Uterus (tissue), 4 donors: Measurements from ENCODE around the gene HDAC4. TPM values are rescaled to one million over a fixed set of nuclear protein-coding genes. Genes with fewer than 3 reads are reported as not detected.

ENCODE experiments used
- DNase-seq, 2 donors: peaks; one replicate each; pipeline ENCODE4 v3.0.0-alpha.2; 2019 to 2020
- H3K27ac ChIP-seq, 2 donors: fragments of 200-600 bp; sonication (generic); 1 replicate in 1 of 2; 2 replicates in 1 of 2; pipeline ENCODE4 v1.5.1; 2016 to 2018
- H3K27me3 ChIP-seq, 2 donors: fragments of 200-600 bp; sonication (generic); one replicate each; pipeline ENCODE4 v1.5.1; 2018 to 2019; ENCODE audit warnings: control low read depth in 1 of 2
- H3K36me3 ChIP-seq, 2 donors: fragments of 200-600 bp; sonication (generic); one replicate each; pipeline ENCODE4 v1.5.1; 2019; ENCODE audit warnings: control low read depth in 1 of 2
- H3K4me1 ChIP-seq, 2 donors: fragments of 200-600 bp; sonication (generic); one replicate each; pipeline ENCODE4 v1.5.1; 2018 to 2019; ENCODE audit warnings: control low read depth in 1 of 2
- H3K4me3 ChIP-seq, 2 donors: fragments of 200-600 bp; sonication (generic); 1 replicate in 1 of 2; 2 replicates in 1 of 2; pipeline ENCODE4 v1.5.1; 2018 to 2019; ENCODE audit warnings: mild to moderate bottlenecking in 1 of 2
- H3K9me3 ChIP-seq, 2 donors: fragments of 200-600 bp; sonication (generic); one replicate each; pipeline ENCODE4 v1.5.1; 2019; ENCODE audit warnings: control low read depth in 1 of 2
- CTCF ChIP-seq, 4 experiments: fragments of 200-600 bp in 2 of 4; fragments of 450-650 bp in 2 of 4; sonication (generic) in 2 of 4; IDR thresholded peaks; one replicate each; pipeline ENCODE4 v1.5.1; 2016 to 2019; ENCODE audit warnings: antibody characterized with exemption in 4 of 4, mild to moderate bottlenecking in 2 of 4, moderate library complexity in 1 of 4
- POLR2A ChIP-seq, 2 donors: fragments of 450-650 bp; IDR thresholded peaks; one replicate each; pipeline ENCODE4 v1.6.1; 2016; ENCODE audit warnings: antibody characterized with exemption in 2 of 2, mild to moderate bottlenecking in 1 of 2, moderate library complexity in 1 of 2
- intact Hi-C: fragments of 100-400 bp; cut with DNase I; formaldehyde crosslinking; loops from one replicate; pipeline ENCODE4 v1.15.1; 2023; ENCODE audit warnings: low total_unique reads
- total RNA-seq, 4 donors: library from RNA; depleted of rRNA in 3 of 4; stranded (reverse); fragments of >200 nt in 3 of 4; gene quantifications; one replicate each; pipeline versions ENCODE4 v1.1.0 to v1.2.4, GENCODE V29; 2014 to 2023
- donor health status: DM: yes; HTN: yes; CAD: no.

Gene HDAC4
- total RNA-seq, 4 donors from 2014 or later = 42.1 to 91.5 (median 73.4) TPM

GRCh38 chr2:239247401-239248245 lies 153.2 kb downstream of the HDAC4 start:
- DNase-seq = no peak
- H3K4me3 ChIP-seq = no peak overlapping the region
- intact Hi-C loops = no loop called here
- no peaks in the 10 kb centered on the region for H3K9me3 ChIP-seq
- no peaks in the 10 kb centered on the region for H3K36me3 ChIP-seq
- H3K27me3 ChIP-seq = no peaks in the 10 kb centered on the region
- TF ChIP-seq POLR2A (IDR thresholded peaks at IDR 0.05) = no peak
- TF ChIP-seq CTCF (IDR thresholded peaks at IDR 0.05) = no peak
- no peak overlapping the region for H3K27ac ChIP-seq
- no peaks in the 10 kb centered on the region for H3K4me1 ChIP-seq

- Histone ChIP-seq H3K4me3 (no peak overlapping the region), H3K27ac (no peak overlapping the region), H3K27me3 (no peaks in the 10 kb centered on the region), H3K36me3 (no peaks in the 10 kb centered on the region), H3K9me3 (no peaks in the 10 kb centered on the region), H3K4me1 (no peaks in the 10 kb centered on the region)
- DNase-seq = no peak
- TF ChIP-seq CTCF (IDR thresholded peaks at IDR 0.05) = no peak
- TF ChIP-seq POLR2A (IDR thresholded peaks at IDR 0.05) = no peak
- intact Hi-C loops = no loop called here
Observed at GRCh38 chr2:239246723-239247122, 154.1 kb downstream of the HDAC4 start.

GRCh38 chr2:239245872-239246721 lies 154.7 kb downstream of the HDAC4 start:
- Histone ChIP-seq H3K27me3 (no peaks in the 10 kb centered on the region), H3K36me3 (no peaks in the 10 kb centered on the region), H3K27ac (peak overlapping the region in 1 of 2 donors; percentile 2), H3K9me3 (no peaks in the 10 kb centered on the region), H3K4me1 (no peaks in the 10 kb centered on the region), H3K4me3 (peak overlapping the region in 1 of 2 donors; percentile 3)
- TF ChIP-seq CTCF (IDR thresholded peaks at IDR 0.05) (no peak), POLR2A (IDR thresholded peaks at IDR 0.05) (no peak)
- DNase-seq = peak in 1 of 2 donors; percentile 40
- intact Hi-C loops = no loop called here

- Histone ChIP-seq H3K4me3 (no peak overlapping the region), H3K27me3 (no peaks in the 10 kb centered on the region), H3K4me1 (peaks cover 0 to under 1% of the 10 kb centered on the region in 2 donors), H3K36me3 (no peaks in the 10 kb centered on the region), H3K27ac (no peak overlapping the region), H3K9me3 (no peaks in the 10 kb centered on the region)
- intact Hi-C loops = no loop called here
- TF ChIP-seq POLR2A (IDR thresholded peaks at IDR 0.05) = no peak
- no peak for TF ChIP-seq CTCF (IDR thresholded peaks at IDR 0.05)
- no peak for DNase-seq
Observed at GRCh38 chr2:239245107-239245506, 155.7 kb downstream of the HDAC4 start.

- H3K27me3 ChIP-seq = no peaks in the 10 kb centered on the region
- H3K27ac ChIP-seq = no peak overlapping the region
- H3K36me3 ChIP-seq = no peaks in the 10 kb centered on the region
- no peaks in the 10 kb centered on the region for H3K9me3 ChIP-seq
- H3K4me1 ChIP-seq = peaks cover 0 to 4% of the 10 kb centered on the region in 2 donors
- DNase-seq = no peak
- no peak for TF ChIP-seq POLR2A (IDR thresholded peaks at IDR 0.05)
- no peak for TF ChIP-seq CTCF (IDR thresholded peaks at IDR 0.05)
- H3K4me3 ChIP-seq = no peak overlapping the region
- intact Hi-C loops = no loop called here
Observed at GRCh38 chr2:239244625-239245024, 156.2 kb downstream of the HDAC4 start.
